CD4-positive, alpha-beta memory T cell (primary cell): ENCODE data around the gene FBN2. TPM values are rescaled to one million over a fixed set of nuclear protein-coding genes. Genes with fewer than 3 reads are reported as not detected.

Experiments
- CTCF ChIA-PET: fragments of 350-600 bp; sonication (Branson Sonifier 250); formaldehyde crosslinking; loops from one replicate; lab custom pipeline; 2021; ENCODE audit warnings: inconsistent platforms; ENCODE audit not compliant: partially characterized antibody; lab: Charles Lee
- POLR2A ChIA-PET: fragments of 350-600 bp; sonication (Branson Sonifier 250); formaldehyde crosslinking; loops from one replicate; lab custom pipeline; 2021; ENCODE audit not compliant: partially characterized antibody; lab: Charles Lee
- DNase-seq, 5 donors: peaks; one replicate each; pipeline versions ENCODE4 v3.0.0 to v3.0.0-alpha.2; 2020 to 2022; ENCODE audit warnings: mixed read lengths in 1 of 5
- H3K27ac ChIP-seq: one replicate; pipeline ENCODE4 v1.7.0; 2013; ENCODE audit warnings: low read depth, low read length
- H3K27me3 ChIP-seq: 2 replicates; pipeline ENCODE4 v1.7.0; 2013; ENCODE audit warnings: mild to moderate bottlenecking, low read length, moderate library complexity; ENCODE audit not compliant: insufficient read depth
- H3K36me3 ChIP-seq: 2 replicates; pipeline ENCODE4 v1.7.0; 2013; ENCODE audit warnings: mild to moderate bottlenecking, low read length, moderate library complexity; ENCODE audit not compliant: insufficient read depth
- H3K4me1 ChIP-seq: 2 replicates; pipeline ENCODE4 v1.7.0; 2013; ENCODE audit warnings: mild to moderate bottlenecking, low read length, moderate library complexity; ENCODE audit not compliant: insufficient read depth
- H3K4me3 ChIP-seq, 2 donors: one replicate each; pipeline ENCODE4 v1.7.0; 2013; ENCODE audit warnings: low read length in 2 of 2, mild to moderate bottlenecking in 1 of 2
- H3K9me3 ChIP-seq, 2 donors: one replicate each; pipeline ENCODE4 v1.7.0; 2013; ENCODE audit warnings: low read length in 2 of 2, control low read depth in 1 of 2; ENCODE audit not compliant: control insufficient read depth in 1 of 2
- H3K27ac Mint-ChIP-seq, 7 donors: one replicate each; pipeline ENCODE4 v1.8.0; 2020 to 2021; ENCODE audit warnings: mixed read lengths in 7 of 7, mild to moderate bottlenecking in 6 of 7, inconsistent platforms in 3 of 7, moderate library complexity in 3 of 7
- H3K27me3 Mint-ChIP-seq, 2 donors: one replicate each; pipeline ENCODE4 v1.8.0; 2020 to 2021; ENCODE audit warnings: mixed read lengths in 2 of 2
- H3K36me3 Mint-ChIP-seq, 2 donors: one replicate each; pipeline ENCODE4 v1.8.0; 2020 to 2021; ENCODE audit warnings: mixed read lengths in 2 of 2, inconsistent platforms in 1 of 2, mild to moderate bottlenecking in 1 of 2
- H3K4me1 Mint-ChIP-seq, 4 donors: one replicate each; pipeline ENCODE4 v1.8.0; 2020 to 2021; ENCODE audit warnings: mixed read lengths in 4 of 4, mild to moderate bottlenecking in 1 of 4
- H3K4me3 Mint-ChIP-seq, 8 donors: one replicate each; pipeline ENCODE4 v1.8.0; 2020 to 2021; ENCODE audit warnings: mixed read lengths in 8 of 8, mild to moderate bottlenecking in 7 of 8, moderate library complexity in 6 of 8, inconsistent platforms in 3 of 8
- H3K9me3 Mint-ChIP-seq, 8 donors: one replicate each; pipeline ENCODE4 v1.8.0; 2020 to 2021; ENCODE audit warnings: mixed read lengths in 8 of 8, mild to moderate bottlenecking in 5 of 8, inconsistent platforms in 3 of 8, moderate library complexity in 1 of 8
- intact Hi-C: fragments of 100-400 bp; cut with micrococcal nuclease; formaldehyde crosslinking; loops from one replicate; pipeline ENCODE4 v1.15.1; 2023
- polyA plus RNA-seq, 2 donors: library from polyadenylated mRNA; unstranded; fragments of 300-500 nt; fragmentation: Illumina TruSeq; gene quantifications; one replicate each; pipeline ENCODE4 v1.2.3, GENCODE V29; 2021
- total RNA-seq, 2 experiments: library from RNA; stranded (reverse); gene quantifications; one replicate each; pipeline ENCODE4 v1.2.3, GENCODE V29; 2021

Gene FBN2
- total and polyA plus RNA-seq, 4 experiments from 2014 or later, result 0.15 to 0.30 TPM; not detected in 2

DNA sequence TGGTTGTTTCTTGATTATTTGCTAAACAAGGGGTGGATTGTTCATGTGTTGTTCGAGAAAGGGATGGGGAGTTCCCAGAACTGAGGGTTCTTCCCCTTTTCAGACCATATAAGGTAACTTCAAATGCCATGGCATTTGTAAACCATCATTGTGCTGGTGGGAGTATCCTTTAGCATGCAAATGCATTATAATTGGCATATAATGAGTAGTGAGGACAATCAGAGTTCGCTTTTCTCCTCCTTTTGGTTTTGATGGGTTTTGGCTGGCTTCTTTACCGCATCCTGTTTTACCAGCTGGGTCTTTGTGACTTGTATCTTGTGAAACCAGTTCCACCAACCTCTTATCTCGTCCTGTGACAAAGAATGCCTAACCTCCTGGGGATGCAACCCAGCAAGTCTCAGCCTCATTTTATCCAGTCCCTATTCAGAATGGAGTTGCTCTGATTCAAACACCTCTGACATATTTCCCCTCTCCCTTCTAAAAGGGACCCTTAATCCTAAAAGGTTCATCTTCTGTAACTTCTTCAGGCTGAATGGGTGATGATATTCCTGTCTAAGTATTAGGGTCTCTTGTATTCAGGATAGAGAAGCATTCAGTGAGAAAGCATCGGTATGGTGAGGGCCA, 8.7 kb upstream of the FBN2 start:
- POLR2A ChIA-PET, result no interaction called here
- Histone ChIP-seq H3K4me3 (no peak overlapping the region), H3K27ac (no peak overlapping the region), H3K9me3 (peaks cover 0 to 2% of the 10 kb centered on the region in 2 donors), H3K4me1 (no peaks in the 10 kb centered on the region), H3K36me3 (no peaks in the 10 kb centered on the region), H3K27me3 (no peaks in the 10 kb centered on the region)
- CTCF ChIA-PET, result no interaction called here
- no peak for DNase-seq
- H3K9me3 Mint-ChIP-seq, result peaks cover 0 to 19% (median 7%) of the 10 kb centered on the region in 8 donors
- H3K27me3 Mint-ChIP-seq, result no peaks in the 10 kb centered on the region
- intact Hi-C loops, result no loop called here
- no peaks in the 10 kb centered on the region for H3K36me3 Mint-ChIP-seq
- H3K4me1 Mint-ChIP-seq, result no peaks in the 10 kb centered on the region
- no peak overlapping the region for H3K27ac Mint-ChIP-seq
- H3K4me3 Mint-ChIP-seq, result no peak overlapping the region

DNA sequence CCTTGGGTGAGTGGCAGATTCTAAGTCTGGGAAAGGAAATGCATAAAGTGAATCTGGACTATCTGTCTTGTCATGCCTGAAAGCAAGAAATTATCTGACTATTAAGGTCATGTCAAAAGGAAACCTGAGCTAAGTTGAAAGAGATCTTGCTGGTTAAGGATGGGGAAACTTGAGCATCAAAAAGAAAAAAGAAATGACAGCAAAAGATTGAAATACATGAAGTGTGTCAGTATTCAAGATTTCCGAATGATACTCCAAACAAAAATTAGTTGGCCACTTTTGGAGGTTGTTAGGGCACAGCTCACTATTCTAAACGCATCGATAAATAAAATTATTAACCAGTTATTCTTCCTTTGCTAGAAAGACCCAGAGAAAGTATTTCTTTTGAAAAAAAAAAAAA, 3.3 kb upstream of the FBN2 start:
- Histone ChIP-seq H3K36me3 (no peaks in the 10 kb centered on the region), H3K9me3 (no peaks in the 10 kb centered on the region), H3K27ac (no peak overlapping the region), H3K4me1 (no peaks in the 10 kb centered on the region), H3K27me3 (peaks cover 3% of the 10 kb centered on the region), H3K4me3 (no peak overlapping the region)
- peaks cover 0 to under 1% (median 0%) of the 10 kb centered on the region in 4 donors for H3K4me1 Mint-ChIP-seq
- no peak overlapping the region for H3K27ac Mint-ChIP-seq
- peaks cover 0 to 2% of the 10 kb centered on the region in 2 donors for H3K36me3 Mint-ChIP-seq
- CTCF ChIA-PET, result no interaction called here
- H3K27me3 Mint-ChIP-seq, result peaks cover 7 to 12% of the 10 kb centered on the region in 2 donors
- intact Hi-C loops, result no loop called here
- POLR2A ChIA-PET, result no interaction called here
- DNase-seq, result no peak
- H3K9me3 Mint-ChIP-seq, result peaks cover 0 to 25% (median 9%) of the 10 kb centered on the region in 8 donors
- no peak overlapping the region for H3K4me3 Mint-ChIP-seq

DNA sequence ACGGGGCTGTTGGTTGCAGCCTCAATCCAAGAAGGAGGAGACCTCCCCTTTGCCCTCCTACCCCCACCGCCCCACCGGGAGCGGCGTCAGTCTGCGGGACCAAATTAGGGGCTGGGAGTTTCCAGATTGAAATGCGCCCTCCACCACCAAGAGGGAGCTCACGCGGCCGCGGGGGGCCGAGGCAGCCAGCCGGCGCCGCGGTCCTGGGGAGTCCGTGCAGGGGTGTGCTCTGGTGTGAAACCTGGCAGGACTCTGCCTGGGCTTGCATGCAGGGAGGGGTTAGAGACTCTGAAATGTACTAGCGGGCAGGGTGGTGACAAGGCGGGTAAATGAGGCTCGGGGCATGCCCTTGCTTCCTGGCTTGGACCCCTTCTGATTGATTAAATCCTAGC, 989 bp upstream of the FBN2 start:
- ChIA-PET POLR2A (no interaction called here), CTCF (no interaction called here)
- Histone ChIP-seq H3K4me1 (no peaks in the 10 kb centered on the region), H3K4me3 (no peak overlapping the region), H3K27ac (no peak overlapping the region), H3K36me3 (no peaks in the 10 kb centered on the region), H3K9me3 (no peaks in the 10 kb centered on the region), H3K27me3 (peaks cover 3% of the 10 kb centered on the region)
- no peak for DNase-seq
- H3K9me3 Mint-ChIP-seq, result peaks cover 0 to 14% (median 8%) of the 10 kb centered on the region in 8 donors
- H3K4me1 Mint-ChIP-seq, result peaks cover 0 to 2% (median 0%) of the 10 kb centered on the region in 4 donors
- H3K27ac Mint-ChIP-seq, result no peak overlapping the region
- intact Hi-C loops, result no loop called here
- no peak overlapping the region for H3K4me3 Mint-ChIP-seq
- peaks cover 12 to 23% of the 10 kb centered on the region in 2 donors for H3K27me3 Mint-ChIP-seq
- H3K36me3 Mint-ChIP-seq, result peaks cover 0 to 4% of the 10 kb centered on the region in 2 donors

DNA sequence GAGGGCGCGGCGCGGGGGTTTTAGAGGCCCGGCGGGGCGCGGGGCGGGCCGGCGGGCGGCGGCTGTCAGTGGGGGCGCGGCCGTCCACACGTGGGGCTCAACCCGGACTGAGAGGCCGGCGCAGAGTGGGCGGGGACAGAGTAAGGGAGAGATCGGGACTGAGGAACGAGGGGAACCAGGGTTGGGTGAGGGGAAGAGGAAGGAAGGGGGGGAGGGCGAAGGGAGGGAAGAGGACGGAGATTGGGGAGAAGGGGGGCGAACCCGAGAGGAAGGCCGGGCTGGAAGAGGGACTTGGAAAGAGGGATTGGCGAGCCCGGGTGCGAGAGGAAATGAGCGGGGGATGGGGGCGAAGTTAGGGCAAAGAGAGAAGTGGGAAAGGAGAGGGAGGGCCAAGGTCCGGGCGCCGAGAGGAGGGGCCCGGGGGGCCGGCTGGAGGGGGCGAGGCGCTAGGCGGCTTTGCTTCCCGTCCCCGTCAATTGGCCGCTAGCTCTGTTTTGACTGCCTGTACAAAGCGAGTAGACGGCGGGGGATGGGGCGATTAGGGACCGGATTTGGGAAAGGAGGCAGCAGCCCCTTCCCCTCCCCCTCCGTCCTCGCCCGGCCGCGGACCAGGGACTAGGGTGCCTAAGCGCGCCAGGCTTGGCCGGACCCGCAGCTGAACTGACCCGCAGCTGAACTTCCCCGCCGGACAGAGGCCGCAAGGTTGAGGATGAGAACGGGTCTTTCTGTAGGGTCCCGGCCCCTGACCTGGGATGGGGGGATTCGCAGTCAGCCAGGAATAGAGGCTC, 399 bp upstream of the FBN2 start:
- ChIA-PET POLR2A (no interaction called here), CTCF (no interaction called here)
- H3K4me1 Mint-ChIP-seq, result peaks cover 0 to 2% (median 0%) of the 10 kb centered on the region in 4 donors
- Histone ChIP-seq H3K36me3 (no peaks in the 10 kb centered on the region), H3K4me1 (no peaks in the 10 kb centered on the region), H3K9me3 (no peaks in the 10 kb centered on the region), H3K27me3 (peaks cover 3% of the 10 kb centered on the region), H3K4me3 (no peak overlapping the region), H3K27ac (no peak overlapping the region)
- no peak overlapping the region for H3K4me3 Mint-ChIP-seq
- peaks cover 12 to 23% of the 10 kb centered on the region in 2 donors for H3K27me3 Mint-ChIP-seq
- intact Hi-C loops, result no loop called here
- H3K27ac Mint-ChIP-seq, result no peak overlapping the region
- DNase-seq, result no peak
- H3K9me3 Mint-ChIP-seq, result peaks cover 0 to 8% (median 5%) of the 10 kb centered on the region in 8 donors
- peaks cover 0 to 4% of the 10 kb centered on the region in 2 donors for H3K36me3 Mint-ChIP-seq

DNA sequence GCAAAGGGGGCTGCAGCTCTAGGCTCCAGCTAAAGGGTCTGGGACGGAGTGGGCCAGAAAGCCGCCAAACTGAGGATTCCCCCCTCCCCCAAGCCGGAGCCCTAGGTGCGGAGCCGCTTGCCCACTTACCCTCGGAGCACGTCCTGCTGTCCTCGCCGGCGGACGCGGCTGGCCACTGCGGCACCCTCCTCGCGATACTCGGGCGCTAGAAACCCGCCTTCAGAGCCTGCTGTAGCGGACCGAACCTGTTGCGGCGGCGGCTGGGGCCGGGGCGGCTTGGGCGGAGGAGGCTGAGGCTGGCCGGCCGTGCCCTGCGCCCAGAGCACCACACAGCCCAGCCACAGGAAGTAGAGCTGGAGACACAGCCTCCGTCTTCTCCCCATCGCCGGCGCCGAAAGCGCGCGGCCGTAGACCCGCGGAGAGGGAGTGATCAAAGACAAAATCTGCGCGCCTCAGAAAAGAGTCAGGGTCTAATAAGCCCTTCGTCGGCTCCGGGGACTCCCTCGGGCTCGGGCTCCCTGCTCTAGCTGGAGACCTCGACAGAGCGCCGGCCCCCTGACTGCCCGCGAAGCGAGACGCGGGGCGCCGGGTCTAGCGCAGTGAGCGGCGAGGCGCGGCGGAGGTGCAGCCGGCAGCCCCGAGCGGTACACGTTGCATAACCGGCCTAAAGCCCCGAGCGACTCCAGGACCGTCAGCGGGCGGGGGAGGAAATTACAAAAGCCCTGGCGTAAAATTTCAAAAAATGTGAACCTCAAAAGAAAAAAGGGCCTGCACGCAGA, 635 bp downstream of the FBN2 start:
- Histone ChIP-seq H3K9me3 (no peaks in the 10 kb centered on the region), H3K36me3 (no peaks in the 10 kb centered on the region), H3K27ac (no peak overlapping the region), H3K27me3 (peaks cover 3% of the 10 kb centered on the region), H3K4me1 (no peaks in the 10 kb centered on the region), H3K4me3 (no peak overlapping the region)
- H3K27me3 Mint-ChIP-seq, result peaks cover 12 to 23% of the 10 kb centered on the region in 2 donors
- H3K4me3 Mint-ChIP-seq, result no peak overlapping the region
- peaks cover 0 to 8% (median 4%) of the 10 kb centered on the region in 8 donors for H3K9me3 Mint-ChIP-seq
- peaks cover 0 to 4% of the 10 kb centered on the region in 2 donors for H3K36me3 Mint-ChIP-seq
- no peak for DNase-seq
- peaks cover 0 to 2% (median 0%) of the 10 kb centered on the region in 4 donors for H3K4me1 Mint-ChIP-seq
- no peak overlapping the region for H3K27ac Mint-ChIP-seq
- intact Hi-C loops, result no loop called here
- ChIA-PET CTCF (no interaction called here), POLR2A (no interaction called here)

- ChIA-PET POLR2A (no interaction called here), CTCF (no interaction called here)
- peaks cover 0 to 8% (median 4%) of the 10 kb centered on the region in 8 donors for H3K9me3 Mint-ChIP-seq
- no peak for DNase-seq
- Histone ChIP-seq H3K9me3 (no peaks in the 10 kb centered on the region), H3K27ac (no peak overlapping the region), H3K36me3 (no peaks in the 10 kb centered on the region), H3K4me1 (no peaks in the 10 kb centered on the region), H3K27me3 (peaks cover 3% of the 10 kb centered on the region), H3K4me3 (no peak overlapping the region)
- H3K4me1 Mint-ChIP-seq, result peaks cover 0 to 2% (median 0%) of the 10 kb centered on the region in 4 donors
- H3K36me3 Mint-ChIP-seq, result peaks cover 0 to 4% of the 10 kb centered on the region in 2 donors
- H3K27me3 Mint-ChIP-seq, result peaks cover 12 to 23% of the 10 kb centered on the region in 2 donors
- no peak overlapping the region for H3K27ac Mint-ChIP-seq
- intact Hi-C loops, result no loop called here
- H3K4me3 Mint-ChIP-seq, result peak overlapping the region in 1 of 8 donors; percentile 50
Measured at GRCh38 chr5:128536254-128537220, 1.5 kb downstream of the FBN2 start.
